Measurements from ENCODE around the gene PDCD4. TPM values are rescaled to one million over a fixed set of nuclear protein-coding genes. Genes with fewer than 3 reads are reported as not detected.

PDCD4 gene
- total and polyA plus RNA-seq, 2 of the 8 experiments (the other 6 are each of a cell fraction or from before 2014, with no cell fraction given) = 3.3 to 26.8 TPM

DNA sequence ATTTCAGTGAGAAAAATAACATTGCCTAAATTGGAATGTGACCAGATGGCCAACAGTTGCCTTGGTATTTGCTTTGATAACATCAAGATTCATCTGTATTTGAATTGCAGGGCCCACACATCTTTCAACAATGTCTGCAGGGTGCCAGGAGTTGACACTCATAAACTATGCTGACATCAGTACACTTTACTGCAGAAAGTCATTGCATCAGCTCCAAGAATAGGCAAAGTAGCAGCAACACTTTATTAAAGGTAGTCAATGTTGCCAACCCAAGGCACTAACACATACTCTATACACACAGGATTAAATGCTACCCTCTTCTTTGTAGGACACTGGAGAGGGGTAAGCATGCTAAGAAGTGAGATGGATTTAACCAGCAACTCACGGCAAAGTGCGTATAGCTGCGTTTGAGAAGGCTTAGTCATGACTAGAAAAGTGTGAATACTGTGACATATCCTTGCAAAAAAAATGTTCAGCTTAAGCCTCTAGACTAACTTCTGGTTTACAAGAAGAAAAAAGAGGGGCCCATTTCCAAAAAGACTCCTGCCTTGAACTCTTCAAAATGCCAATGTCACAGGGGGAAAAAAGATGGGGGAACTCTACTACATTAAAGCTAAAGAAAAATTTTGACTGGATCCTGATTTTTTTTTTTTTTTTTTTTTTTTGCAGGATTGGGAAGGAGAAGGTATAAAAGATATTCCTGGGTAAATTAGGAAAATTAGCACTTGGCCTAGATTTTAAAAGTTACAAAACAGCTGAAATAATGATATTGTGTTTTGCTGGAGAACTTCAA lies 45.0 kb downstream of the PDCD4 start (continued):
- TF ChIP-seq CTCF (IDR thresholded peaks at IDR 0.05; ENCODE audit: control extremely low read depth in 1 of 3, insufficient read depth in 1 of 3, low read depth in 1 of 3, low read length in 3 of 3) (no peak), KDM4A (IDR thresholded peaks at IDR 0.05; ENCODE audit: low read depth, low read length, severe bottlenecking) (no peak), JUND (IDR thresholded peaks at IDR 0.05; ENCODE audit: low read length) (no peak), CHD2 (IDR thresholded peaks at IDR 0.05; ENCODE audit: low read length) (no peak), CREB1 (IDR thresholded peaks at IDR 0.05) (no peak), TAF7 (optimal IDR thresholded peaks at IDR 0.05; ENCODE audit: borderline replicate concordance, low read depth, low read length) (no peak), SIN3A (conservative IDR thresholded peaks at IDR 0.05 in 1 of 2, IDR thresholded peaks at IDR 0.05 in 1 of 2; ENCODE audit: low read depth in 1 of 2, low read length in 2 of 2) (no peak), CTBP2 (IDR thresholded peaks at IDR 0.05; ENCODE audit: borderline replicate concordance, insufficient read depth, insufficient read length, low read length) (no peak), BRCA1 (IDR thresholded peaks at IDR 0.05; ENCODE audit: low read depth, low read length) (no peak), CEBPB (IDR thresholded peaks at IDR 0.05; ENCODE audit: low read depth, low read length) (no peak), SP4 (IDR thresholded peaks at IDR 0.05; ENCODE audit: low read length) (no peak)
